GM12875 (cell line): ENCODE data around the gene EPS8L3.

Experiments
- H3K4me3 ChIP-seq: one replicate; pipeline ENCODE4 v1.5.1; 2011; ENCODE audit warnings: low read depth, low read length, control low read depth
- CTCF ChIP-seq: IDR thresholded peaks from 2 replicates; pipeline ENCODE4 v1.5.1; 2011; ENCODE audit warnings: low read depth, mild to moderate bottlenecking, control low read depth, inconsistent platforms, low read length, moderate library complexity, borderline replicate concordance; ENCODE audit not compliant: insufficient read depth

The EPS8L3 gene

GRCh38 chr1:109765483-109765815 is 1.7 kb upstream of the EPS8L3 start:
- no peak for TF ChIP-seq CTCF
- H3K4me3 ChIP-seq: no peak overlapping the region

GRCh38 chr1:109764561-109765482 is 1.1 kb upstream of the EPS8L3 start:
- TF ChIP-seq CTCF: no peak
- no peak overlapping the region for H3K4me3 ChIP-seq

DNA sequence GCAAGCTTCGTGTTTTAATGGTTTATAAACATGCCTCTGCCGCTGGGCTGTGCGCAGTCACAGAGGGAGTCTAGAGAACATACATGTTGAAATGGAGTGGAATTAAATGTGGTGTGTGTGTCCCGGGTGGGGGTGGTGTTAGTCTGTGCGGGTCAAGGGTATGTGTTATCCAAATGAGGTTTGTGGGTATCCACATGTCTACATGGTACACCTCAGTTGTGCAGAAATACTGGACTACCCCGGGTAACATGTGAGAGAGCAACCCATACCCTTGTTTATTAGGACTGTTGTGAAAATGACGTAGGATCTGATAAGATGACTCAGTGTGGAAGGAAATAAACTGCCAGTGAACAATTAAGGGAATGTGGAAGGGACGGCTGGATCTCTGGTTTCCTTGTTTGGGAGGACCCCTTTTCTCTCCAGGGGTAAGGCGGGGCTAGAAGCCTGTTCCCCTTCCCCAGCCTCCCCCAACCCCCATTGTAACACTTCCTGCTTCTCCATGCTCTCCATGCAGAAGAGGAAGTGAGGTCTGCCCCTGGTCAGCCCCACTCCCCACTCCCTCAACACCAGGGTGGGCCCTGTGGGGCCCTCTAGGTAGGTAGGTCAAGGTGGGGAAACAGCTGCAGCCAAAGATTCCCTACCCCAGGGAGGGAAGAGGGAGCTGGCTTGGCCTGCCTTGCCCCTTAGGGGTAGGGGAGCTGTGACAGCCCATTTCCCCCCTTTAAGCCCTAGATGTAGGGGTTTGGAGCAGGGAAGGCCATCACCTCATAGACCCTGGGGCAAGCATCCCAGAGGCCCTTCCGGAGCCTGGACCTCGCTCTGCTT is 690 bp downstream of the EPS8L3 start:
- H3K4me3 ChIP-seq: no peak overlapping the region
- no peak for TF ChIP-seq CTCF

GRCh38 chr1:109762039-109762585 is 1.6 kb downstream of the EPS8L3 start:
- TF ChIP-seq CTCF: no peak
- no peak overlapping the region for H3K4me3 ChIP-seq

GRCh38 chr1:109761227-109762038 is 2.3 kb downstream of the EPS8L3 start:
- no peak overlapping the region for H3K4me3 ChIP-seq

More at GRCh38 chr1:109761227-109762038, 2.3 kb downstream of the EPS8L3 start:
- no peak for TF ChIP-seq CTCF
